K562 (cell line): ENCODE results near the gene CYSTM1. TPM values are rescaled to one million over a fixed set of nuclear protein-coding genes. Genes with fewer than 3 reads are reported as not detected.

Source experiments
- ARID2 ChIP-seq: fragments of 450-650 bp; IDR thresholded peaks from 2 replicates; pipeline ENCODE4 v1.6.1; 2017; ENCODE audit warnings: antibody characterized with exemption, mild to moderate bottlenecking
- BCOR ChIP-seq: fragments of 450-650 bp; IDR thresholded peaks from 2 replicates; pipeline ENCODE4 v1.6.1; 2016
- CBX5 ChIP-seq: IDR thresholded peaks from 2 replicates; pipeline ENCODE4 v1.6.1; 2014; ENCODE audit warnings: low read depth, borderline replicate concordance
- KLF10 ChIP-seq: fragments of 250-450 bp; sonication (Bioruptor Pico); IDR thresholded peaks from 2 replicates; pipeline ENCODE4 v1.6.1; 2021; ENCODE audit warnings: matching md5 sums
- NFIC ChIP-seq: fragments of 450-650 bp; IDR thresholded peaks from 2 replicates; pipeline ENCODE4 v1.6.1; 2017; ENCODE audit warnings: mild to moderate bottlenecking, inconsistent platforms
- NFXL1 ChIP-seq: fragments of 450-650 bp; formaldehyde crosslinking; IDR thresholded peaks from 2 replicates; pipeline ENCODE4 v1.4.0; 2021; ENCODE audit warnings: mild to moderate bottlenecking
- NR3C1 ChIP-seq: sonication (generic); formaldehyde crosslinking; IDR thresholded peaks from 2 replicates; pipeline ENCODE4 v1.8.1; 2022; ENCODE audit warnings: missing genetic modification reagents
- ZNF561 ChIP-seq: fragments of 450-650 bp; formaldehyde crosslinking; conservative IDR thresholded peaks from 2 replicates; pipeline ENCODE4 v1.4.0; 2020; ENCODE audit warnings: mild to moderate bottlenecking, moderate library complexity
- ZNF76 ChIP-seq: fragments of 250-450 bp; sonication (Bioruptor Pico); IDR thresholded peaks from 2 replicates; pipeline ENCODE4 v1.4.0; 2020; ENCODE audit warnings: mild to moderate bottlenecking, moderate library complexity, borderline replicate concordance
- polyA plus RNA-seq, 8 experiments: library from polyadenylated mRNA; depleted of rRNA in 4 of 8; stranded (reverse) in 5 of 8; unstranded in 3 of 8; fragments of >200 nt; fragmentation: Nextera tagmentation in 2 of 8; fragmentation: Illumina TruSeq in 1 of 8; extraction: Ambion mirVana in 2 of 8; extraction: Trizol in 1 of 8; gene quantifications; 2 replicates each; pipeline versions ENCODE4 v1.2.1 to v1.2.3, GENCODE V29; 2011 to 2014; ENCODE audit warnings: inconsistent platforms in 1 of 8, missing spikeins in 1 of 8
- total RNA-seq, 7 experiments: library from RNA; depleted of rRNA in 6 of 7; stranded (reverse); fragments of >200 nt in 6 of 7; fragmentation: Illumina TruSeq in 2 of 7; extraction: Trizol in 2 of 7; gene quantifications; 2 replicates each; pipeline versions ENCODE4 v1.2.1 to v1.2.3, GENCODE V29; 2011 to 2021; ENCODE audit warnings: low replicate concordance in 1 of 7
- TF ChIP-seq, protein P1 (sequence below): sonication (generic); formaldehyde crosslinking; IDR thresholded peaks from 2 replicates; pipeline ENCODE4 v1.8.0; 2023; ENCODE audit warnings: missing genetic modification reagents, mild to moderate bottlenecking, borderline replicate concordance
- TF ChIP-seq, protein P2 (sequence below), 2 experiments: fragments of 450-650 bp; IDR thresholded peaks; 2 replicates each; pipeline ENCODE4 v1.6.1; 2016; ENCODE audit warnings: mild to moderate bottlenecking in 2 of 2, borderline replicate concordance in 1 of 2, low read depth in 1 of 2, moderate library complexity in 1 of 2
- TF ChIP-seq, protein P3 (sequence below): sonication (generic); formaldehyde crosslinking; IDR thresholded peaks from 2 replicates; pipeline ENCODE4 v1.8.1; 2023; ENCODE audit warnings: mild to moderate bottlenecking, missing genetic modification reagents, moderate library complexity

Gene CYSTM1
- total and polyA plus RNA-seq, 9 of the 15 experiments (the other 6 are each of a cell fraction or from before 2014, with no cell fraction given), result 76.1 to 422 (median 108) TPM

DNA sequence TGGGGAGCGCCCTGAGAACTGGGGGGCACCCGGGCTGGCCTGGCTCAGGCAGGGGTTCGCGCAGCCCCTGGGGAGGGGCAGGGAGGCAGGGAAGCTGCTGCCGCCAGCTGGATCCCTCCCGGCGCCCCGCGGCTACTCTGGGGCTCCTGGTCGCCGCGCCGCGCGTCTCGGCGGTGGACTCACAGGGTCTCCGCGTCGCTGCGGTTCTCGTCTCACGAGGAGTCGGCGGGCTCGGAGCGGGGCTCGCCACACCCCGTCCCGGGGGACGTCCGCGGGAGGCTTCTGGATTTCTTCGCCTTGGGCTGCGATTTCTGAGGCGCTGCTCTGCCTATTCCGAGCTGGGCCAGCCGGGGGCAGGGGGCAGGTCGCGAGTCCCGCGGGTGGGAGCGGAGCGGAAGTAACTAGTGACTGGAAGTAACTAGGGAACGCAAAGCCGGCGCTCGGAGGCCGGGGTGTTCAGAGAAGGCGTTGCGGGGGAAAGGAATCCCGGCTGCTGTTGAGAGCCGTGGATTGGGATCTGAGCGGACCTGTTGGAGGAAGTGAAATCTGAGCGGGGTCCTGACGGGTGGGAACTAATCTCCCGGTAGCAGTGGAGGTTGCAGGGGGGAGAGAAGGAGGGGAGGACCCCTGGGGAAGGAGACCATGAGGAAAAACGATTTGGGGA, 511 bp downstream of the CYSTM1 start (continued):
- TF ChIP-seq, protein P1, sequence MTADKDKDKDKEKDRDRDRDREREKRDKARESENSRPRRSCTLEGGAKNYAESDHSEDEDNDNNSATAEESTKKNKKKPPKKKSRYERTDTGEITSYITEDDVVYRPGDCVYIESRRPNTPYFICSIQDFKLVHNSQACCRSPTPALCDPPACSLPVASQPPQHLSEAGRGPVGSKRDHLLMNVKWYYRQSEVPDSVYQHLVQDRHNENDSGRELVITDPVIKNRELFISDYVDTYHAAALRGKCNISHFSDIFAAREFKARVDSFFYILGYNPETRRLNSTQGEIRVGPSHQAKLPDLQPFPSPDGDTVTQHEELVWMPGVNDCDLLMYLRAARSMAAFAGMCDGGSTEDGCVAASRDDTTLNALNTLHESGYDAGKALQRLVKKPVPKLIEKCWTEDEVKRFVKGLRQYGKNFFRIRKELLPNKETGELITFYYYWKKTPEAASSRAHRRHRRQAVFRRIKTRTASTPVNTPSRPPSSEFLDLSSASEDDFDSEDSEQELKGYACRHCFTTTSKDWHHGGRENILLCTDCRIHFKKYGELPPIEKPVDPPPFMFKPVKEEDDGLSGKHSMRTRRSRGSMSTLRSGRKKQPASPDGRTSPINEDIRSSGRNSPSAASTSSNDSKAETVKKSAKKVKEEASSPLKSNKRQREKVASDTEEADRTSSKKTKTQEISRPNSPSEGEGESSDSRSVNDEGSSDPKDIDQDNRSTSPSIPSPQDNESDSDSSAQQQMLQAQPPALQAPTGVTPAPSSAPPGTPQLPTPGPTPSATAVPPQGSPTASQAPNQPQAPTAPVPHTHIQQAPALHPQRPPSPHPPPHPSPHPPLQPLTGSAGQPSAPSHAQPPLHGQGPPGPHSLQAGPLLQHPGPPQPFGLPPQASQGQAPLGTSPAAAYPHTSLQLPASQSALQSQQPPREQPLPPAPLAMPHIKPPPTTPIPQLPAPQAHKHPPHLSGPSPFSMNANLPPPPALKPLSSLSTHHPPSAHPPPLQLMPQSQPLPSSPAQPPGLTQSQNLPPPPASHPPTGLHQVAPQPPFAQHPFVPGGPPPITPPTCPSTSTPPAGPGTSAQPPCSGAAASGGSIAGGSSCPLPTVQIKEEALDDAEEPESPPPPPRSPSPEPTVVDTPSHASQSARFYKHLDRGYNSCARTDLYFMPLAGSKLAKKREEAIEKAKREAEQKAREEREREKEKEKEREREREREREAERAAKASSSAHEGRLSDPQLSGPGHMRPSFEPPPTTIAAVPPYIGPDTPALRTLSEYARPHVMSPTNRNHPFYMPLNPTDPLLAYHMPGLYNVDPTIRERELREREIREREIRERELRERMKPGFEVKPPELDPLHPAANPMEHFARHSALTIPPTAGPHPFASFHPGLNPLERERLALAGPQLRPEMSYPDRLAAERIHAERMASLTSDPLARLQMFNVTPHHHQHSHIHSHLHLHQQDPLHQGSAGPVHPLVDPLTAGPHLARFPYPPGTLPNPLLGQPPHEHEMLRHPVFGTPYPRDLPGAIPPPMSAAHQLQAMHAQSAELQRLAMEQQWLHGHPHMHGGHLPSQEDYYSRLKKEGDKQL (CRISPR knock-in tag), result no peak
- TF ChIP-seq ARID2 (no peak), KLF10 (CRISPR knock-in tag) (no peak), ZNF76 (CRISPR knock-in tag) (no peak), ZNF561 (CRISPR knock-in tag) (no peak), NR3C1 (CRISPR knock-in tag) (no peak), BCOR (0 out of 2 replicates have a peak, but pooled peaks have one; percentile 59), NFIC (no peak), NFXL1 (CRISPR knock-in tag) (no peak), CBX5 (no peak)
- TF ChIP-seq, protein P2, sequence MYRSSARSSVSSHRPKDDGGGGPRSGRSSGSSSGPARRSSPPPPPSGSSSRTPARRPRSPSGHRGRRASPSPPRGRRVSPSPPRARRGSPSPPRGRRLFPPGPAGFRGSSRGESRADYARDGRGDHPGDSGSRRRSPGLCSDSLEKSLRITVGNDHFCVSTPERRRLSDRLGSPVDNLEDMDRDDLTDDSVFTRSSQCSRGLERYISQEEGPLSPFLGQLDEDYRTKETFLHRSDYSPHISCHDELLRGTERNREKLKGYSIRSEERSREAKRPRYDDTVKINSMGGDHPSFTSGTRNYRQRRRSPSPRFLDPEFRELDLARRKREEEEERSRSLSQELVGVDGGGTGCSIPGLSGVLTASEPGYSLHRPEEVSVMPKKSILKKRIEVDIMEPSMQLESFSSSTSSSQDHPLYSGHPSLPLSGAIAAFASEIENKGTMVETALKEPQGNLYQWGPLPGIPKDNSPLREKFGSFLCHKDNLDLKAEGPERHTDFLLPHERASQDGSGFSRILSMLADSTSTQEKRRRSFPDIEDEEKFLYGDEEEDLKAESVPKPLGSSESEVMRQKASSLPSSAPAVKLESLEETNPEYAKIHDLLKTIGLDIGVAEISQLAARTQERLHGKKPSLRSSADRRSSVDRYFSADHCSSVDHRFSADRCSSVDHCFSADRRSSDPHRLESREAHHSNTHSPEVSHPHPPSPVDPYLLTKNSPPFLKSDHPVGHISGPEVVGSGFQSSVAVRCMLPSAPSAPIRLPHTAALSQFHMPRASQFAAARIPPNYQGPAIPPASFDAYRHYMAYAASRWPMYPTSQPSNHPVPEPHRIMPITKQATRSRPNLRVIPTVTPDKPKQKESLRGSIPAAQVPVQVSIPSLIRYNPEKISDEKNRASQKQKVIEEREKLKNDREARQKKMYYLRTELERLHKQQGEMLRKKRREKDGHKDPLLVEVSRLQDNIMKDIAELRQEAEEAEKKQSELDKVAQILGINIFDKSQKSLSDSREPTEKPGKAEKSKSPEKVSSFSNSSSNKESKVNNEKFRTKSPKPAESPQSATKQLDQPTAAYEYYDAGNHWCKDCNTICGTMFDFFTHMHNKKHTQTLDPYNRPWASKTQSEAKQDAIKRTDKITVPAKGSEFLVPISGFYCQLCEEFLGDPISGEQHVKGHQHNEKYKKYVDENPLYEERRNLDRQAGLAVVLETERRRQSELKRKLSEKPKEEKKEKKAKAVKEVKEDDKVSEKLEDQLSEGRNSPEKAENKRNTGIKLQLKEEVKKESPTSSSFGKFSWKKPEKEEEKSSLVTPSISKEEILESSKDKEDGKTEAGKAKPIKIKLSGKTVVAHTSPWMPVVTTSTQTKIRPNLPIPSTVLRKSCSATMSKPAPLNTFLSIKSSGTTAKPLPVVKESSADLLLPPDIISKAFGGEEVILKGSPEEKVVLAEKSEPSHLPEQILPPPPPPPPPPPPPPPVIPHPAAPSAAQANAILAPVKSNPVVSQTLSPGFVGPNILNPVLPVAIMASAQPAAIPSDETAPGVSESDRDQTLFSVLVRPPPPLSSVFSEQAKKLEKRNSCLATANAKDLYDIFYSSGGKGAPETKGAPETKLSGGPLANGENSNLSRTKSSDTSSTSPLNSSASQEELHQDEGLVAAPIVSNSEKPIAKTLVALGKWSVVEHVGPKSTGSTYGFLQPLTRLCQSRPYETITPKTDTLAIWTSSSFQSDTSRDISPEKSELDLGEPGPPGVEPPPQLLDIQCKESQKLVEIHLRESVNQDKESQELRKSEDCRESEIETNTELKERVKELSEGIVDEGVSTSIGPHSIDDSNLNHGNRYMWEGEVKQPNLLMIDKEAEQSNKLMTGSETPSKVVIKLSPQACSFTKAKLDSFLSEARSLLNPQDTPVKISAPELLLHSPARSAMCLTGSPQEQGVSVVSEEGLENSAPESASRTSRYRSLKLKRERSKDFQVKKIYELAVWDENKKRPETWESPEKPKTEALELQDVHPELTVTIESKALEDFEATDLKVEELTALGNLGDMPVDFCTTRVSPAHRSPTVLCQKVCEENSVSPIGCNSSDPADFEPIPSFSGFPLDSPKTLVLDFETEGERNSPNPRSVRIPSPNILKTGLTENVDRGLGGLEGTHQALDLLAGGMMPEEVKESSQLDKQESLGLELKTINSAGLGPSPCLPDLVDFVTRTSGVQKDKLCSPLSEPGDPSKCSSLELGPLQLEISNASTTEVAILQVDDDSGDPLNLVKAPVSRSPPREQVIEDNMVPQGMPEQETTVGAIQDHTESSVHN (IDR thresholded peaks at IDR 0.05; ENCODE audit: borderline replicate concordance in 1 of 2, low read depth in 1 of 2), result no peak
- TF ChIP-seq, protein P3, sequence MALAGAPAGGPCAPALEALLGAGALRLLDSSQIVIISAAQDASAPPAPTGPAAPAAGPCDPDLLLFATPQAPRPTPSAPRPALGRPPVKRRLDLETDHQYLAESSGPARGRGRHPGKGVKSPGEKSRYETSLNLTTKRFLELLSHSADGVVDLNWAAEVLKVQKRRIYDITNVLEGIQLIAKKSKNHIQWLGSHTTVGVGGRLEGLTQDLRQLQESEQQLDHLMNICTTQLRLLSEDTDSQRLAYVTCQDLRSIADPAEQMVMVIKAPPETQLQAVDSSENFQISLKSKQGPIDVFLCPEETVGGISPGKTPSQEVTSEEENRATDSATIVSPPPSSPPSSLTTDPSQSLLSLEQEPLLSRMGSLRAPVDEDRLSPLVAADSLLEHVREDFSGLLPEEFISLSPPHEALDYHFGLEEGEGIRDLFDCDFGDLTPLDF (CRISPR knock-in tag), result 0 out of 2 replicates have a peak, but pooled peaks have one; percentile 9
